Ishikawa (cell line): ENCODE results near the gene TMEM151A.

Experiments used
- CREB1 ChIP-seq: IDR thresholded peaks from 2 replicates; pipeline ENCODE4 v1.6.1; 2012; ENCODE audit warnings: low read depth
- EP300 ChIP-seq: IDR thresholded peaks from 2 replicates; pipeline ENCODE4 v1.6.1; 2012; ENCODE audit warnings: borderline replicate concordance
- FOXM1 ChIP-seq: IDR thresholded peaks from 2 replicates; pipeline ENCODE4 v1.6.1; 2012; ENCODE audit warnings: low read depth, borderline replicate concordance
- NFIC ChIP-seq: IDR thresholded peaks from 2 replicates; pipeline ENCODE4 v1.6.1; 2012
- RAD21 ChIP-seq: IDR thresholded peaks from 2 replicates; pipeline ENCODE4 v1.6.1; 2012; ENCODE audit warnings: low read depth
- TAF1 ChIP-seq: IDR thresholded peaks from 2 replicates; pipeline ENCODE4 v1.6.1; 2012; ENCODE audit warnings: low read depth, mild to moderate bottlenecking
- TCF12 ChIP-seq: IDR thresholded peaks from 2 replicates; pipeline ENCODE4 v1.6.1; 2012; ENCODE audit warnings: low read depth
- TEAD4 ChIP-seq: IDR thresholded peaks from 2 replicates; pipeline ENCODE4 v1.6.1; 2012
- YY1 ChIP-seq: IDR thresholded peaks from 2 replicates; pipeline ENCODE4 v1.6.1; 2012; ENCODE audit warnings: low read depth
- ZBTB7A ChIP-seq: IDR thresholded peaks from 2 replicates; pipeline ENCODE4 v1.6.1; 2012; ENCODE audit warnings: low read depth
- TF ChIP-seq, protein P1 (sequence below): IDR thresholded peaks from 2 replicates; pipeline ENCODE4 v1.6.1; 2012
- TF ChIP-seq, protein P2 (sequence below): IDR thresholded peaks from 2 replicates; pipeline ENCODE4 v1.6.1; 2012
- TF ChIP-seq, protein P3 (sequence below): IDR thresholded peaks from 2 replicates; pipeline ENCODE4 v1.6.1; 2012; ENCODE audit warnings: low read depth, mild to moderate bottlenecking

DNA sequence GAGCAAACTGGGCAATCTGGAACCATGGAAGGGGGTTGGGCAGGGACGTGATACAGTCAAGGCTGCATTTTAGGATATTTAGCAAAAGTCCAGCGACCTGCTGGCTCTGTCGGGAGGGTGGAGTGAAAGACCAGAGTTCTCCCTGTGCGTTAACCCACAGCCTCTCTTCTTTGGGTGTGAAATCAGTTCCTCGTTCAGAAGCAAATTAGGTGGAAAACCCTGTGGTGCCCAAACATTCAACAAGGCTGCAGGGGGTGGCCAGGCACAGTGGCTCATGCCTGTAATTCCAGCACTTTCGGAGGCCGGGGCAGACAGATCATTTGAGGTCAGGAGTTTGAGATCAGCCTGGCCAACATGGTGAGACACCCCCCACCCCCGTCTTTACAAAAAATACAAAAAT is 5.9 kb downstream of the TMEM151A start:
- TF ChIP-seq TAF1 (no peak), FOXM1 (no peak), EP300 (no peak), CREB1 (no peak), RAD21 (no peak), YY1 (no peak), ZBTB7A (no peak), NFIC (no peak), TEAD4 (no peak), TCF12 (no peak)
- TF ChIP-seq, protein P1, sequence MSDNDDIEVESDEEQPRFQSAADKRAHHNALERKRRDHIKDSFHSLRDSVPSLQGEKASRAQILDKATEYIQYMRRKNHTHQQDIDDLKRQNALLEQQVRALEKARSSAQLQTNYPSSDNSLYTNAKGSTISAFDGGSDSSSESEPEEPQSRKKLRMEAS, result no peak
- TF ChIP-seq, protein P2, sequence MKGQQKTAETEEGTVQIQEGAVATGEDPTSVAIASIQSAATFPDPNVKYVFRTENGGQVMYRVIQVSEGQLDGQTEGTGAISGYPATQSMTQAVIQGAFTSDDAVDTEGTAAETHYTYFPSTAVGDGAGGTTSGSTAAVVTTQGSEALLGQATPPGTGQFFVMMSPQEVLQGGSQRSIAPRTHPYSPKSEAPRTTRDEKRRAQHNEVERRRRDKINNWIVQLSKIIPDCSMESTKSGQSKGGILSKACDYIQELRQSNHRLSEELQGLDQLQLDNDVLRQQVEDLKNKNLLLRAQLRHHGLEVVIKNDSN, result no peak
- TF ChIP-seq, protein P3, sequence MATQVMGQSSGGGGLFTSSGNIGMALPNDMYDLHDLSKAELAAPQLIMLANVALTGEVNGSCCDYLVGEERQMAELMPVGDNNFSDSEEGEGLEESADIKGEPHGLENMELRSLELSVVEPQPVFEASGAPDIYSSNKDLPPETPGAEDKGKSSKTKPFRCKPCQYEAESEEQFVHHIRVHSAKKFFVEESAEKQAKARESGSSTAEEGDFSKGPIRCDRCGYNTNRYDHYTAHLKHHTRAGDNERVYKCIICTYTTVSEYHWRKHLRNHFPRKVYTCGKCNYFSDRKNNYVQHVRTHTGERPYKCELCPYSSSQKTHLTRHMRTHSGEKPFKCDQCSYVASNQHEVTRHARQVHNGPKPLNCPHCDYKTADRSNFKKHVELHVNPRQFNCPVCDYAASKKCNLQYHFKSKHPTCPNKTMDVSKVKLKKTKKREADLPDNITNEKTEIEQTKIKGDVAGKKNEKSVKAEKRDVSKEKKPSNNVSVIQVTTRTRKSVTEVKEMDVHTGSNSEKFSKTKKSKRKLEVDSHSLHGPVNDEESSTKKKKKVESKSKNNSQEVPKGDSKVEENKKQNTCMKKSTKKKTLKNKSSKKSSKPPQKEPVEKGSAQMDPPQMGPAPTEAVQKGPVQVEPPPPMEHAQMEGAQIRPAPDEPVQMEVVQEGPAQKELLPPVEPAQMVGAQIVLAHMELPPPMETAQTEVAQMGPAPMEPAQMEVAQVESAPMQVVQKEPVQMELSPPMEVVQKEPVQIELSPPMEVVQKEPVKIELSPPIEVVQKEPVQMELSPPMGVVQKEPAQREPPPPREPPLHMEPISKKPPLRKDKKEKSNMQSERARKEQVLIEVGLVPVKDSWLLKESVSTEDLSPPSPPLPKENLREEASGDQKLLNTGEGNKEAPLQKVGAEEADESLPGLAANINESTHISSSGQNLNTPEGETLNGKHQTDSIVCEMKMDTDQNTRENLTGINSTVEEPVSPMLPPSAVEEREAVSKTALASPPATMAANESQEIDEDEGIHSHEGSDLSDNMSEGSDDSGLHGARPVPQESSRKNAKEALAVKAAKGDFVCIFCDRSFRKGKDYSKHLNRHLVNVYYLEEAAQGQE, result no peak
